Cardiac muscle cell (in vitro differentiated cells and primary cell): ENCODE data around the gene SMYD5. TPM values are rescaled to one million over a fixed set of nuclear protein-coding genes. Genes with fewer than 3 reads are reported as not detected.

Experiments used
- DNase-seq, 2 donors: peaks; one replicate each; pipeline versions ENCODE4 v3.0.0 to v3.0.0-alpha.2; 2010 to 2017; ENCODE audit warnings: low read depth in 1 of 2, low spot score in 1 of 2
- H3K27ac ChIP-seq: fragments of 200-600 bp; sonication (generic); 2 replicates; pipeline ENCODE4 v1.5.1; 2016
- H3K27me3 ChIP-seq: fragments of 200-600 bp; sonication (generic); 2 replicates; pipeline ENCODE4 v1.6.0; 2016; ENCODE audit warnings: control low read depth
- H3K36me3 ChIP-seq: fragments of 200-600 bp; sonication (generic); 2 replicates; pipeline ENCODE4 v1.5.1; 2016; ENCODE audit warnings: control low read depth
- H3K4me1 ChIP-seq: fragments of 200-600 bp; sonication (generic); 2 replicates; pipeline ENCODE4 v1.8.1; 2017; ENCODE audit warnings: low read depth, mild to moderate bottlenecking, mixed run types
- H3K4me3 ChIP-seq: fragments of 200-600 bp; sonication (generic); 2 replicates; pipeline ENCODE4 v1.5.1; 2016; ENCODE audit warnings: mild to moderate bottlenecking
- H3K9me3 ChIP-seq: fragments of 200-600 bp; sonication (generic); 2 replicates; pipeline ENCODE4 v1.5.1; 2017; ENCODE audit warnings: low read depth, mild to moderate bottlenecking, control low read depth
- polyA plus RNA-seq: library from polyadenylated mRNA; unstranded; fragments of >200 nt; fragmentation: Nextera tagmentation; extraction: Ambion mirVana; gene quantifications from 2 replicates; pipeline ENCODE4 v1.2.1, GENCODE V29; 2016
- total RNA-seq: library from RNA; depleted of rRNA; stranded (reverse); fragments of >200 nt; gene quantifications from 2 replicates; pipeline ENCODE4 v1.2.3, GENCODE V29; 2016
- TF ChIP-seq, protein P1 (sequence below): IDR thresholded peaks from 2 replicates; pipeline ENCODE4 v1.5.1; 2012; ENCODE audit warnings: low read depth, mild to moderate bottlenecking, low read length

The SMYD5 gene
- total and polyA plus RNA-seq, 2 experiments from 2014 or later = 26.1 to 27.0 TPM

DNA sequence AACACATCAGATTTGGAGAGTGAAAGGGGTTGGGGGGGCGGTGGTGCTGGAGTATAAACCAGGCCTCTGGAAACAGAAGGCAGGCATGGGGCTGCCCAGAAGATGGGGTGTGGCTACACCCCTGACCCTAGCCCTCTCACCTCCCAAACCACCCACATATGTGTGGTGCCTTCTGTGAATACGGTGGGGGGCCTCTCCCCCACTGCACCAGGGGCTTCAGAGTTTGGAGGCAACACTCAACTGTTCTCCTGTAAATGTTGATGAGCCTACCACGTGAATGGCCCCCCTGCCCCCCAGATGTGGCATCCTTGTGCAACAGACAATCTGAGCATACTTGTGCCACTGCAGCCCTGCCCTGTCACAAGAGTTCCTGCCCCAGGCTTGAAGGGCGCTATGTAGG lies 50.7 kb downstream of the SMYD5 start:
- DNase-seq = no peak
- Histone ChIP-seq H3K9me3 (no peaks in the 10 kb centered on the region), H3K36me3 (no peaks in the 10 kb centered on the region), H3K4me3 (no peak overlapping the region), H3K27ac (no peak overlapping the region), H3K27me3 (peaks cover 38% of the 10 kb centered on the region), H3K4me1 (no peaks in the 10 kb centered on the region)
- TF ChIP-seq, protein P1, sequence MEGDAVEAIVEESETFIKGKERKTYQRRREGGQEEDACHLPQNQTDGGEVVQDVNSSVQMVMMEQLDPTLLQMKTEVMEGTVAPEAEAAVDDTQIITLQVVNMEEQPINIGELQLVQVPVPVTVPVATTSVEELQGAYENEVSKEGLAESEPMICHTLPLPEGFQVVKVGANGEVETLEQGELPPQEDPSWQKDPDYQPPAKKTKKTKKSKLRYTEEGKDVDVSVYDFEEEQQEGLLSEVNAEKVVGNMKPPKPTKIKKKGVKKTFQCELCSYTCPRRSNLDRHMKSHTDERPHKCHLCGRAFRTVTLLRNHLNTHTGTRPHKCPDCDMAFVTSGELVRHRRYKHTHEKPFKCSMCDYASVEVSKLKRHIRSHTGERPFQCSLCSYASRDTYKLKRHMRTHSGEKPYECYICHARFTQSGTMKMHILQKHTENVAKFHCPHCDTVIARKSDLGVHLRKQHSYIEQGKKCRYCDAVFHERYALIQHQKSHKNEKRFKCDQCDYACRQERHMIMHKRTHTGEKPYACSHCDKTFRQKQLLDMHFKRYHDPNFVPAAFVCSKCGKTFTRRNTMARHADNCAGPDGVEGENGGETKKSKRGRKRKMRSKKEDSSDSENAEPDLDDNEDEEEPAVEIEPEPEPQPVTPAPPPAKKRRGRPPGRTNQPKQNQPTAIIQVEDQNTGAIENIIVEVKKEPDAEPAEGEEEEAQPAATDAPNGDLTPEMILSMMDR = no peak

DNA sequence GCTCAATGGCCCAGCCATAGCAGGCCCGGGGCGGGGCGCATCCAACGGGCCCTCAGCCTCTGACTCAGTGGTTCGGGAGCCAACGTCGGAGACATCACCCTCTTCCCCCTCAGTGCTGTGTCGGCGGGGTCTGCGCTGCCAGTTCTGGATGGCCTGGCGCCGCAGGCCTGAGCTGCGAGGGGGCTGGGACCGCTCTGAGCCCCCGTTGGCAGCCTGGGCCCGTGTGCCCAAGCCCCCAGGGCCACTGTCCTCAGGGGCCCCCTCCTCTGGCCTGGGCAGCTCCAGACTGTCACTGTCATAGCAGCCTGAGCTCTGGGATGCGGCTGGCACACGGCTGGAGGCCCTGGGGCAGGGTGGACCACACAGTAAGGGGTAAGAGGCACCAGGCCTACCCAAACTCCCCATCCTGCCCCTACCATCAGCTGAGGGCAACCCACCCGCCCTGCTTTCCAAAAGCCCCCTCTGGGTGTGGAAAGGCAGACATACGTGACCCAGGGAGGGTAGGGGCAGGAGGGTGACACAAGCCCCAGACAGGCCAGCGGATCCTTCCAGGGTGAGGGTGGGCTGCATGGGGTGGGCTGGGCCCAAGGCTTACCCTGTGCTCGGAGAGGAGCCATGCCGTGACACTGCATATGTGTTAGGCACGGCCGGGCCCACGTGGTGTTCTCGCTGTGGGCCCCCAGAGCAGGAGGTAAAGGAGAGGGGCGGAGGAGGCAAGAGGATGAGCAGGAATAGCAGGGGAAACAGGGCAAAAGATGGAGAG lies 51.4 kb downstream of the SMYD5 start:
- Histone ChIP-seq H3K27ac (no peak overlapping the region), H3K4me1 (no peaks in the 10 kb centered on the region), H3K27me3 (peaks cover 45% of the 10 kb centered on the region), H3K36me3 (no peaks in the 10 kb centered on the region), H3K4me3 (no peak overlapping the region), H3K9me3 (no peaks in the 10 kb centered on the region)
- no peak for DNase-seq
- TF ChIP-seq, protein P1 = no peak

DNA sequence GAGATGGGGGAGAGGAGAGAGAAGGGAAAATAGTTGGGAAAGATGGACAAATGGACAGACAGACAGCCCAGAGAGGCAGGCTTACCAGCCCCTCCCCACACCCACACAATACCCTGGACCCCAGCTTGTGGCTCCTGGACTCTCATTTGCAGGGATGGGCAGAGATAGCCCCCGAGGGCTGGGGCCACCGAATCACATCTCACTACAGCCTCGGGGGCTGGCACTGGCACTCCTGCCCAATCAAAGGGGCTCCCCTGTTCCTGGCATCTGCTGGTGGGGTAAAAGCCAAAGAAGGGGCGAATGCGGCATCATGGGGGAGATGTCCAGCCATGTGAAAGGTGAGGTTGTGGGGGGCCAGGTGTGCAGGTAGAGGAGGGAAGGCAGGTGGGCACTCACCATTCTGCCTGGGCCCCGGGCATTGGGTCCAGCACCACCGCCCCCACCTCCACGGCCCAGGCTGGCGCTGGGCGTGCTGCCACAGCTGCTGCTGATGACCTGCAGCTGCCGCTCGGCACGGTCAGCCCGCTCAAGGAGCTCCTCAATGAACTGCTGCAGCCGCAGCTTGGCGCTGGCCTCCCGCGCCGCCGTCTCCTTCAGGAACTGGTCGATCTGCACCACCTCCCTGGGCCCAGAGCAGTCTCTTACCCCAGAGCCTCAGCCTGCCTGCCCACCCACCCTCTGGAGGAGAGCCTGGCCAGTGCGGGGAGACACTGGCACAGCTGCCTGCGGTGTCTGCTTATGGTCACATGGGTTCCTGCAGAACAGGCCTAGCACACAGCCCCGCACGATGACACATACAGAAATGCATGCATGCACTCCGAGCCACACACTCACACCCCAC lies 52.2 kb downstream of the SMYD5 start:
- peaks cover 53% of the 10 kb centered on the region for H3K27me3 ChIP-seq
- TF ChIP-seq, protein P1 = no peak
- DNase-seq = no peak
- no peak overlapping the region for H3K27ac ChIP-seq
- H3K4me3 ChIP-seq = no peak overlapping the region
- no peaks in the 10 kb centered on the region for H3K4me1 ChIP-seq
- no peaks in the 10 kb centered on the region for H3K36me3 ChIP-seq
- H3K9me3 ChIP-seq = no peaks in the 10 kb centered on the region

DNA sequence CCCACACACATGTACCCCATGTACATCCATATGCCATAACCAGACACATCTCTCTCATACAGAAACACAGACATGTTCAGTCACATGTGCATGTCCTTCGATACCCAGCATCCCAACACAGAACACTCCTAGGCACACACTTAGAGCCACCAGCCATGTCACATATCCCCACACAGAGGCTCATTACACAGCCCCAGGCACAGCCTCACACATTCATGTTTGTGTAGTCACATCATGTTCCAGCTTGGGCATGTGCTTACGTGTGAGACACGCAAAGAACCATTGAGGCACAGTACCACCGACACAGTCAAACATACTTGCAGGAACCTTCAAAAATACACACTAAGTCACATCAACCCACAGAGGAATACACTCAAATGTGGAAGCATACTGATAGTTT lies 53.0 kb downstream of the SMYD5 start:
- TF ChIP-seq, protein P1 = no peak
- DNase-seq = no peak

DNA sequence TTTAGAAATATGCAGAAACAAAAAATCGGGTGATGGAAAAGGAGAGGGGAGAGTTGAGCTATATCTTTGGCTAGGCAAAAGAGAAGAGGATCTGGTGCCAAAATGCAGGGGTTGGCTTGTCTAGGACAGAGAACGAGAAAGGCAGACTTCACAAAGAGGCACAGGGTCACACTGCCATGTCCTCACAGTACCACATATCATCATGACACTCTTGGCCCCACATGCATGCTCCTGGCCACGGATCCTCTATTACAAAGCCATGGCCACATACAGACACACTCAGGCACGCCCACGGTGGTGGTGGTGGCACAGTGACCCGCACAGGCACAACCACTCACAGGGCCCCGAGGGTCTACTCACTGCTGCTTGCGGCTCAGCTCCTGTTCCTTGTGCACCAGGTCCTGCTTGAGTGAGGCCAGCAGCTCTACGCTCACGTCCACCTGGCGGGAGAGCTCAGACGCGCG lies 54.4 kb downstream of the SMYD5 start:
- TF ChIP-seq, protein P1 = no peak
- Histone ChIP-seq H3K27me3 (peaks cover 65% of the 10 kb centered on the region), H3K27ac (no peak overlapping the region), H3K36me3 (no peaks in the 10 kb centered on the region), H3K4me1 (no peaks in the 10 kb centered on the region), H3K9me3 (no peaks in the 10 kb centered on the region), H3K4me3 (no peak overlapping the region)
- no peak for DNase-seq

More for the DNA sequence above, 53.0 kb downstream of the SMYD5 start:
- no peaks in the 10 kb centered on the region for H3K36me3 ChIP-seq
- H3K4me3 ChIP-seq = no peak overlapping the region
- no peak overlapping the region for H3K27ac ChIP-seq
- peaks cover 60% of the 10 kb centered on the region for H3K27me3 ChIP-seq
- H3K4me1 ChIP-seq = no peaks in the 10 kb centered on the region
- H3K9me3 ChIP-seq = no peaks in the 10 kb centered on the region
